HepG2 (cell line): ENCODE measurements around the gene KIF3A. TPM values are rescaled to one million over a fixed set of nuclear protein-coding genes. Genes with fewer than 3 reads are reported as not detected.

Experiments used
- CEBPG ChIP-seq: IDR thresholded peaks from 2 replicates; pipeline ENCODE4 v1.6.1; 2016
- IRX3 ChIP-seq: sonication (generic); formaldehyde crosslinking; IDR thresholded peaks from 2 replicates; pipeline ENCODE4 v1.8.1; 2023; ENCODE audit warnings: mild to moderate bottlenecking, low read depth, missing genetic modification reagents, borderline replicate concordance
- JUNB ChIP-seq: sonication (generic); formaldehyde crosslinking; IDR thresholded peaks from 2 replicates; pipeline ENCODE4 v1.8.0; 2022; ENCODE audit warnings: missing genetic modification reagents, mild to moderate bottlenecking, borderline replicate concordance
- KMT2A ChIP-seq: sonication (generic); formaldehyde crosslinking; IDR thresholded peaks from 2 replicates; pipeline ENCODE4 v1.4.0; 2020; ENCODE audit warnings: missing genetic modification reagents
- RCOR2 ChIP-seq: IDR thresholded peaks from 2 replicates; pipeline ENCODE4 v1.6.1; 2016; ENCODE audit warnings: missing biosample characterization, missing genetic modification reagents
- ZNF207 ChIP-seq: fragments of 450-650 bp; IDR thresholded peaks from 2 replicates; pipeline ENCODE4 v1.6.1; 2016; ENCODE audit warnings: antibody characterized with exemption, borderline replicate concordance
- ZNF3 ChIP-seq: IDR thresholded peaks from 2 replicates; pipeline ENCODE4 v1.7.0; 2017; ENCODE audit warnings: inconsistent platforms
- ZNF350 ChIP-seq: sonication (generic); formaldehyde crosslinking; IDR thresholded peaks from 2 replicates; pipeline ENCODE4 v1.4.0; 2020; ENCODE audit warnings: mild to moderate bottlenecking, low read depth, missing genetic modification reagents, borderline replicate concordance
- polyA plus RNA-seq, 8 experiments: library from polyadenylated mRNA; depleted of rRNA in 3 of 8; stranded (reverse) in 7 of 8; unstranded in 1 of 8; fragments of >200 nt; fragmentation: Illumina TruSeq in 4 of 8; extraction: Trizol in 4 of 8; gene quantifications; 2 replicates each; pipeline versions ENCODE4 v1.2.1 to v1.2.3, GENCODE V29; 2011 to 2016; ENCODE audit warnings: low read depth in 4 of 8, missing spikeins in 1 of 8, mixed read lengths in 1 of 8; ENCODE audit not compliant: insufficient read depth in 1 of 8
- total RNA-seq, 5 experiments: library from RNA; depleted of rRNA; stranded (reverse); fragments of >200 nt; fragmentation: Illumina TruSeq; extraction: Trizol; gene quantifications; 2 replicates each; pipeline ENCODE4 v1.2.3, GENCODE V29; 2016; ENCODE audit warnings: low read depth in 1 of 5
- TF ChIP-seq, protein P1 (sequence below), 2 experiments: fragments of 450-650 bp in 1 of 2; sonication (generic) in 1 of 2; formaldehyde crosslinking in 1 of 2; IDR thresholded peaks; 2 replicates each; pipeline versions ENCODE4 v1.6.1 to v1.8.0; 2016 to 2022; ENCODE audit warnings: antibody characterized with exemption in 1 of 2, mild to moderate bottlenecking in 1 of 2, missing genetic modification reagents in 1 of 2
- TF ChIP-seq, protein P2 (sequence below): IDR thresholded peaks from 2 replicates; pipeline ENCODE4 v1.6.1; 2012; ENCODE audit warnings: inconsistent platforms
- TF ChIP-seq, protein P3 (sequence below): sonication (generic); formaldehyde crosslinking; IDR thresholded peaks from 2 replicates; pipeline ENCODE4 v1.5.0; 2020; ENCODE audit warnings: missing genetic modification reagents, mild to moderate bottlenecking, borderline replicate concordance
- TF ChIP-seq, protein P4 (sequence below): IDR thresholded peaks from 2 replicates; pipeline ENCODE4 v1.6.1; 2016; ENCODE audit warnings: missing genetic modification reagents, missing compliant biosample characterization
- TF ChIP-seq, protein P5 (sequence below): sonication (generic); formaldehyde crosslinking; IDR thresholded peaks from 2 replicates; pipeline ENCODE4 v1.4.0; 2020; ENCODE audit warnings: missing genetic modification reagents, borderline replicate concordance

KIF3A gene
- total and polyA plus RNA-seq, 2 of the 13 experiments (the other 11 are each of a cell fraction or from before 2014, with no cell fraction given) = 2.3 to 8.4 TPM

DNA sequence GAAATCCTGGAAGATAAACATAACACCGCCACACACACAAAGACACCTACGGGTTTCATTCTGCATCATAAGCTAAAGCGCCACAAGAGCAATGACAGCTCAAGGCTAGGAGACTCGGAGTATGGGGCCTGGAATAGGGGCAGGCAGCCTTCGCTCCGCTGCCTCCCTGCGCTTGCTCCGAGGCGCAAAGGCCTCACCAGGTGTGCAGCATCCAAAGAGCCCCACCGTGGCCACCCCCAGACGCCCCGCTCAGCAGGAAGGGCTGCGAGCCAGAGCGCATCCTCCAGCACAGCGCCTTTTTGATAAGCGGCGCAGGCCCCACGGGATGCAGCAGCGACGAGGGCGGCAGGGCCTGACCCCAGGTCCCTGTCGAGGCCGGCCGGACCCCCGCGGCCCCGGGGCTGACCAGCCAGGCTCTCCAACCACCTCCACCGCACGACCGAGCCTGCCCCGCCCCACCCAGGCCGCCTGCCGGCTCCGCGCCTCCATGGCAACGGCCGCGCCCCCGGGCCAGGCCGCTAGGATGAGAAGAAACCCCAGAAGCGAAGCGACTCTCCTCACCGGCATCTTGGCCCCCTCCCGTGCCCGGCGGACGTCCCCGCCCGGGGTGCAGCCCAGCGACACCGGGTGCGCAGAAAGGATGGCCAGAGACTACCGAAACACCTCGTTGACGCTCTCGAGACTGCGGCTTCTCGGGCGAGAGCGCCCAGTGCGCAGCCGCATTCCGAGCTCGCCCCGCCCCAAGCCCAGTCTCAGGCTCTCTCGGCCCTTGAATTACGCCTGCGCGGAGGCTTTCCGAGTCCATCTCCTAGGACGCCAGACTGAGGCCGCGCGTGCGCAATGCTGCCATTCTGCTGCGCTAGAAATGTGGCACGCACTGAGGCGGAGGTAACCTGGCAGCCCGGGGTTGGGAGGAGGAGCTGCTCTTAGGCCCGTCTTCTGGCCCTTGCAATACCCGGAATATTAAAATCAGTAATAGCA lies at the start of gene KIF3A (continued):
- TF ChIP-seq ZNF3 (CRISPR knock-in tag) (no peak), IRX3 (CRISPR knock-in tag) (no peak), ZNF207 (no peak), RCOR2 (CRISPR knock-in tag) (no peak), CEBPG (CRISPR knock-in tag) (no peak), JUNB (CRISPR knock-in tag) (no peak), KMT2A (CRISPR knock-in tag) (peak; percentile 51; the same call in 1 of the 2 replicates), ZNF350 (CRISPR knock-in tag) (peak; percentile 62; the same call in 1 of the 2 replicates)
- TF ChIP-seq, protein P1, sequence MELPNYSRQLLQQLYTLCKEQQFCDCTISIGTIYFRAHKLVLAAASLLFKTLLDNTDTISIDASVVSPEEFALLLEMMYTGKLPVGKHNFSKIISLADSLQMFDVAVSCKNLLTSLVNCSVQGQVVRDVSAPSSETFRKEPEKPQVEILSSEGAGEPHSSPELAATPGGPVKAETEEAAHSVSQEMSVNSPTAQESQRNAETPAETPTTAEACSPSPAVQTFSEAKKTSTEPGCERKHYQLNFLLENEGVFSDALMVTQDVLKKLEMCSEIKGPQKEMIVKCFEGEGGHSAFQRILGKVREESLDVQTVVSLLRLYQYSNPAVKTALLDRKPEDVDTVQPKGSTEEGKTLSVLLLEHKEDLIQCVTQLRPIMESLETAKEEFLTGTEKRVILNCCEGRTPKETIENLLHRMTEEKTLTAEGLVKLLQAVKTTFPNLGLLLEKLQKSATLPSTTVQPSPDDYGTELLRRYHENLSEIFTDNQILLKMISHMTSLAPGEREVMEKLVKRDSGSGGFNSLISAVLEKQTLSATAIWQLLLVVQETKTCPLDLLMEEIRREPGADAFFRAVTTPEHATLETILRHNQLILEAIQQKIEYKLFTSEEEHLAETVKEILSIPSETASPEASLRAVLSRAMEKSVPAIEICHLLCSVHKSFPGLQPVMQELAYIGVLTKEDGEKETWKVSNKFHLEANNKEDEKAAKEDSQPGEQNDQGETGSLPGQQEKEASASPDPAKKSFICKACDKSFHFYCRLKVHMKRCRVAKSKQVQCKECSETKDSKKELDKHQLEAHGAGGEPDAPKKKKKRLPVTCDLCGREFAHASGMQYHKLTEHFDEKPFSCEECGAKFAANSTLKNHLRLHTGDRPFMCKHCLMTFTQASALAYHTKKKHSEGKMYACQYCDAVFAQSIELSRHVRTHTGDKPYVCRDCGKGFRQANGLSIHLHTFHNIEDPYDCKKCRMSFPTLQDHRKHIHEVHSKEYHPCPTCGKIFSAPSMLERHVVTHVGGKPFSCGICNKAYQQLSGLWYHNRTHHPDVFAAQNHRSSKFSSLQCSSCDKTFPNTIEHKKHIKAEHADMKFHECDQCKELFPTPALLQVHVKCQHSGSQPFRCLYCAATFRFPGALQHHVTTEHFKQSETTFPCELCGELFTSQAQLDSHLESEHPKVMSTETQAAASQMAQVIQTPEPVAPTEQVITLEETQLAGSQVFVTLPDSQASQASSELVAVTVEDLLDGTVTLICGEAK (IDR thresholded peaks at IDR 0.05) = no peak
- TF ChIP-seq, protein P1 (CRISPR knock-in tag; IDR thresholded peaks at IDR 0.05) = peak; percentile 28; the same call in 1 of the 2 replicates
- TF ChIP-seq, protein P2, sequence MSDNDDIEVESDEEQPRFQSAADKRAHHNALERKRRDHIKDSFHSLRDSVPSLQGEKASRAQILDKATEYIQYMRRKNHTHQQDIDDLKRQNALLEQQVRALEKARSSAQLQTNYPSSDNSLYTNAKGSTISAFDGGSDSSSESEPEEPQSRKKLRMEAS = peak; percentile 58; the same call in 1 of the 2 replicates
- TF ChIP-seq, protein P3, sequence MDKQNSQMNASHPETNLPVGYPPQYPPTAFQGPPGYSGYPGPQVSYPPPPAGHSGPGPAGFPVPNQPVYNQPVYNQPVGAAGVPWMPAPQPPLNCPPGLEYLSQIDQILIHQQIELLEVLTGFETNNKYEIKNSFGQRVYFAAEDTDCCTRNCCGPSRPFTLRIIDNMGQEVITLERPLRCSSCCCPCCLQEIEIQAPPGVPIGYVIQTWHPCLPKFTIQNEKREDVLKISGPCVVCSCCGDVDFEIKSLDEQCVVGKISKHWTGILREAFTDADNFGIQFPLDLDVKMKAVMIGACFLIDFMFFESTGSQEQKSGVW (CRISPR knock-in tag) = no peak
- TF ChIP-seq, protein P4, sequence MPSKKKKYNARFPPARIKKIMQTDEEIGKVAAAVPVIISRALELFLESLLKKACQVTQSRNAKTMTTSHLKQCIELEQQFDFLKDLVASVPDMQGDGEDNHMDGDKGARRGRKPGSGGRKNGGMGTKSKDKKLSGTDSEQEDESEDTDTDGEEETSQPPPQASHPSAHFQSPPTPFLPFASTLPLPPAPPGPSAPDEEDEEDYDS (CRISPR knock-in tag) = peak; percentile 67
- TF ChIP-seq, protein P5, sequence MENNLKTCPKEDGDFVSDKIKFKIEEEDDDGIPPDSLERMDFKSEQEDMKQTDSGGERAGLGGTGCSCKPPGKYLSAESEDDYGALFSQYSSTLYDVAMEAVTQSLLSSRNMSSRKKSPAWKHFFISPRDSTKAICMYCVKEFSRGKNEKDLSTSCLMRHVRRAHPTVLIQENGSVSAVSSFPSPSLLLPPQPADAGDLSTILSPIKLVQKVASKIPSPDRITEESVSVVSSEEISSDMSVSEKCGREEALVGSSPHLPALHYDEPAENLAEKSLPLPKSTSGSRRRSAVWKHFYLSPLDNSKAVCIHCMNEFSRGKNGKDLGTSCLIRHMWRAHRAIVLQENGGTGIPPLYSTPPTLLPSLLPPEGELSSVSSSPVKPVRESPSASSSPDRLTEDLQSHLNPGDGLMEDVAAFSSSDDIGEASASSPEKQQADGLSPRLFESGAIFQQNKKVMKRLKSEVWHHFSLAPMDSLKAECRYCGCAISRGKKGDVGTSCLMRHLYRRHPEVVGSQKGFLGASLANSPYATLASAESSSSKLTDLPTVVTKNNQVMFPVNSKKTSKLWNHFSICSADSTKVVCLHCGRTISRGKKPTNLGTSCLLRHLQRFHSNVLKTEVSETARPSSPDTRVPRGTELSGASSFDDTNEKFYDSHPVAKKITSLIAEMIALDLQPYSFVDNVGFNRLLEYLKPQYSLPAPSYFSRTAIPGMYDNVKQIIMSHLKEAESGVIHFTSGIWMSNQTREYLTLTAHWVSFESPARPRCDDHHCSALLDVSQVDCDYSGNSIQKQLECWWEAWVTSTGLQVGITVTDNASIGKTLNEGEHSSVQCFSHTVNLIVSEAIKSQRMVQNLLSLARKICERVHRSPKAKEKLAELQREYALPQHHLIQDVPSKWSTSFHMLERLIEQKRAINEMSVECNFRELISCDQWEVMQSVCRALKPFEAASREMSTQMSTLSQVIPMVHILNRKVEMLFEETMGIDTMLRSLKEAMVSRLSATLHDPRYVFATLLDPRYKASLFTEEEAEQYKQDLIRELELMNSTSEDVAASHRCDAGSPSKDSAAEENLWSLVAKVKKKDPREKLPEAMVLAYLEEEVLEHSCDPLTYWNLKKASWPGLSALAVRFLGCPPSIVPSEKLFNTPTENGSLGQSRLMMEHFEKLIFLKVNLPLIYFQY (CRISPR knock-in tag) = no peak; the same call in 1 of the 2 replicates
